SK-N-MC (cell line): ENCODE measurements around the gene TBC1D12.
"Not testable (repeated sequence)": the region's sequence is repeated elsewhere in the genome, so short reads cannot be mapped to it uniquely, and the experiment has no call there.

ENCODE experiments used
- DNase-seq: peaks from one replicate; pipeline ENCODE4 v3.0.0-alpha.2; 2011; ENCODE audit warnings: low read depth, low spot score
- H3K27ac ChIP-seq: fragments of 200-600 bp; sonication (generic); 2 replicates; pipeline ENCODE4 v1.5.1; 2016; ENCODE audit warnings: mixed run types
- H3K36me3 ChIP-seq: fragments of 200-600 bp; sonication (generic); 2 replicates; pipeline ENCODE4 v1.6.1; 2017; ENCODE audit warnings: antibody characterized with exemption, low read length, mixed read lengths; ENCODE audit not compliant: insufficient read depth
- H3K4me3 ChIP-seq: fragments of 200-600 bp; sonication (generic); 2 replicates; pipeline ENCODE4 v1.5.1; 2016
- H3K9ac ChIP-seq: fragments of 200-600 bp; sonication (generic); 2 replicates; pipeline ENCODE4 v1.8.0; 2017; ENCODE audit warnings: mixed run types, mixed read lengths; ENCODE audit not compliant: insufficient read length
- H3K9me3 ChIP-seq: fragments of 200-600 bp; sonication (generic); 2 replicates; pipeline ENCODE4 v1.6.1; 2017; ENCODE audit warnings: low read depth, mild to moderate bottlenecking, antibody characterized with exemption, low read length, moderate library complexity, mixed read lengths
- EZH2 ChIP-seq: fragments of 200-600 bp; sonication (generic); IDR thresholded peaks from one replicate; pipeline ENCODE4 v1.6.1; 2017; ENCODE audit warnings: antibody characterized with exemption
- FOXP2 ChIP-seq: optimal IDR thresholded peaks from 2 replicates; pipeline ENCODE3; 2011; ENCODE audit warnings: mild to moderate bottlenecking, moderate library complexity; ENCODE audit not compliant: insufficient read depth; ENCODE audit errors: extremely low read length, control extremely low read depth
- POLR2AphosphoS5 ChIP-seq: IDR thresholded peaks from 2 replicates; pipeline ENCODE4 v1.6.1; 2012; ENCODE audit warnings: mild to moderate bottlenecking, low read depth, low read length, borderline replicate concordance

Gene TBC1D12

DNA sequence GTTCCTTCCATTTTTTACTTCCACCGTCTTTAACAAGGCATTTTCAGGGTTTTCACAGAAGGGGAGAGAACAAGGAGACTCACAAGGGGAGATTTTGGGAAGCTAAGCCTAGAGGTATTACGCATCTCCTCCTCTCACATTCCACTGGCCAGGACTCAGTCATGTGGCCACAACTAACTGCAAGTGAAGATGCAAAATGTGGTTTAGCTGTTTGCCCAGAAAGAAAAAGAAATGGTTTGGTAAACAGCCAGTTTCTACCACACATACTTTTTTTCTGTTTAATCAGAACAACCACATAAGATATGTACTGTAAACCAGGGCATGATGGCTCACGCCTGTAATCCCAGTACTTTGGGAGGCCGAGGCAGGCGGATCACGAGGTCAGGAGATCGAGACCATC lies 121.8 kb downstream of the TBC1D12 start:
- DNase-seq = no peak
- no peak overlapping the region for H3K4me3 ChIP-seq
- H3K36me3 ChIP-seq = no peaks in the 10 kb centered on the region
- no peak overlapping the region for H3K9ac ChIP-seq
- no peak for TF ChIP-seq EZH2
- TF ChIP-seq POLR2AphosphoS5 = no peak
- TF ChIP-seq FOXP2 = no peak
- no peaks in the 10 kb centered on the region for H3K9me3 ChIP-seq
- no peak overlapping the region for H3K27ac ChIP-seq

DNA sequence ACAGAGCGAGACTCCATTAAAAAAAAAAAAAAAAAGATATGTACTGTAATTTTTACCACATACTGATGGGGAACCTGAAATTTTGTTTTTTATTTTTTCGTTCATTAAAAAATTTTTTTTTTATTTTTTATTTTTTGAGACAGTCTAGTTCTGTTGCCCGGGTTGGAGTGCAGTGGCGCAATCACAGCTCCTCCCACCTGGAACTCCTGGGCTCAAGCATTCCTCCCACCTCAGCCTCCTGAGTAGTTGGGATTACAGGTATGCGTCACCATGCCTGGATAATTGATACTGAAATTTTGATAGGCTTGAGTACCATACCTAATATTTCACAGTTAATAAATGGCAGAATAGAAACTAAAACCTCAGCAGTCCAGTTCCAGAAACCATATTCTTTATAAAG lies 122.4 kb downstream of the TBC1D12 start:
- TF ChIP-seq EZH2 = no peak
- no peak for TF ChIP-seq FOXP2
- TF ChIP-seq POLR2AphosphoS5 = no peak
- Histone ChIP-seq H3K27ac (no peak overlapping the region), H3K36me3 (no peaks in the 10 kb centered on the region)

DNA sequence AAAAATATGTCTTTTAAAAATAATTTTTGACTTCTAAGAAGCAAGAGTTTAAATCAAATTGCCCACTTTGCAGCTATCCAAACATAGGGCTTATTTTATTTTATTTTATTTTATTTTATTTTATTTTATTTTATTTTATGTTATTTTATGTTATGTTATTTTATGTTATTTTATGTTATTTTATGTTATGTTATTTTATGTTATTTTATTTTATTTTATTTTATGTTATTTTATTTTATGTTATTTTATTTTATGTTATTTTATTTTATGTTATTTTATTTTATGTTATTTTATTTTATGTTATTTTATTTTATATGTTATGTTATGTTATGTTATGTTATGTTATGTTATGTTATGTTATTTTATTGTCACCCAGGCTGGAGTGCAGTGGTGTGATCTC lies 129.2 kb downstream of the TBC1D12 start:
- H3K9ac ChIP-seq, H3K36me3 ChIP-seq, H3K9me3 ChIP-seq, DNase-seq, H3K4me3 ChIP-seq, H3K27ac ChIP-seq: not testable (repeated sequence)

More for the DNA sequence above, 122.4 kb downstream of the TBC1D12 start:
- H3K9me3 ChIP-seq = no peaks in the 10 kb centered on the region
- no peak for DNase-seq
- H3K4me3 ChIP-seq = no peak overlapping the region
- no peak overlapping the region for H3K9ac ChIP-seq

DNA sequence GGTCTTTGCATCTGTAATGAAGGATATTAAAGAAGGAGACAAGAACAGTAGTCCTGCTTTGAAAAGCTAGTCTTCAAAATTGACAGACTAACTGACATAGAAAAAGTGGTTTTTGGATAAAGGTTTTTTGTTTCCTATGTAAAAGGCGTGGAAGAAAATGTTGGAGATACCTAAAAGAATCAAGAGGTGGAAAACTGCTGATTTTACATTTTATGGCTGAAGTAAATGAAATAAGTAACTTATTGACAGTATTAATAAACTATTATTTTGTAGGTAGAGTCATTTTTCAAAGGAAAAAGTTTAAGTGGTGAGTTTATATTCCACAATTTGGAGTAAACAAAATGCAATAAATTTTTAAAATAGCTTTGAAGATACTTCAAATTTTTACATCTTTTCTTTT lies 130.7 kb downstream of the TBC1D12 start:
- Histone ChIP-seq H3K9me3 (no peaks in the 10 kb centered on the region), H3K4me3 (no peak overlapping the region), H3K9ac (no peak overlapping the region), H3K36me3 (no peaks in the 10 kb centered on the region), H3K27ac (no peak overlapping the region)
- DNase-seq = no peak
- no peak for TF ChIP-seq POLR2AphosphoS5
- no peak for TF ChIP-seq EZH2
- no peak for TF ChIP-seq FOXP2

DNA sequence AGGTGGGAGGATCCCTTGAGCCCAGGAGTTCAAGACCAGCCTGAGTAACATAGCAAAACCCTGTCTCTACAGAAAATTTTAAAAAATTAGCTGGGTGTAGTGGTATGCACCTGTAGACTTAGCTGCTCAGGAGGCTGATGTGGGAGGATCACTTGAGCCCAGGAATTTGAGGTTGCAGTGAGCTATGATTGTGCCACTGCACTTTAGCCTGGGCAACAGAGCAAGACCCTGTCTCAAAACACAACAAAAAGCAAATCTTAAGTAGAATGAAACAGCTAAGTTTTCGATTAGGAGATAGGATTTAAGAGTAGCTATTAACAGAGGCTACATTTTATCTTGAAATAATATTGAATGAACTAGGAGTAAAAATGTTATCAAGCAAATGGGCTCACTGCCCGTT lies 139.9 kb downstream of the TBC1D12 start:
- not testable (repeated sequence) for H3K9ac ChIP-seq, H3K36me3 ChIP-seq

DNA sequence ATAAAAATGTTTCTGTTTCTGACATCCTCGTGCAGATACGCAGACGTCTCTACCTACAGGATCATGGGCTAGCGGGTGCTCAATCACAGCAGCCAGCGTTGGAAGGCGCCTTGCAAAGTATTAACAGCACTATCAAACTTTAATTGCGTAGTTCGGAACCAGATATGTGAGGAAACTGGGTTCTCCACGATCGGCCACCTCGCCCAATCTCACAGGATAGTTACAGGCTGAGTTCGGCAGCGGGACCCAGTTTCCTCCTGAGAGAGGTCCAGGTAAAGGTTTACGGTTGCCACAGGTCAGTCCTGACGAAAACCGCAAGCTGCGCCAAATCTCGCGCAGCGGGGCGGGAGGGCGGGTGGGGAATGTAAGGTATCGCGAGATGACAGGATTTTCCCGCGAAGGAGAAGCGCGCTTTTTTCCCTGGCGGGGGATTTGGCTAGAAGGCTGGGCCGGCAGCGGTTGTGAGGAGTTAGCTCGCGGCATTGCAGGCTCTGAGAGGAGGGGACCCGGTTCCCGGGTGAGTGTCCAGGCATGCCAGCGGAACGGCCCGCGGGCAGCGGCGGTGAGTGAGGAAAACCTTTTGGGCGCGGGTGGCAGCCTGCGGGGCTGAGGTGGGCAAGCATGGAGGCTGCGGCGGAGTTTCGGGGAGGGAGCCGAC lies 143.2 kb downstream of the TBC1D12 start, which contains the start of gene HELLS:
HELLS (plus strand) TSS at position 398 of the 658 bp plus-strand sequence; CDS start at position 532, 134 bp downstream.
- Histone ChIP-seq H3K9ac (peak within 1 kb of the TSS; percentile 93), H3K4me3 (peak within 1 kb of the TSS; percentile 87), H3K27ac (peak within 1 kb of the TSS; percentile 42; the same call in 1 of the 2 replicates), H3K36me3 (peaks cover 13% of the 10 kb centered on the region), H3K9me3 (no peaks in the 10 kb centered on the region)
- peak; percentile 20 for DNase-seq
- TF ChIP-seq EZH2 (no peak), FOXP2 (no peak), POLR2AphosphoS5 (peak; percentile 72)

More for the DNA sequence above, 139.9 kb downstream of the TBC1D12 start:
- not testable (repeated sequence) for H3K9me3 ChIP-seq, H3K27ac ChIP-seq, H3K4me3 ChIP-seq, DNase-seq

DNA sequence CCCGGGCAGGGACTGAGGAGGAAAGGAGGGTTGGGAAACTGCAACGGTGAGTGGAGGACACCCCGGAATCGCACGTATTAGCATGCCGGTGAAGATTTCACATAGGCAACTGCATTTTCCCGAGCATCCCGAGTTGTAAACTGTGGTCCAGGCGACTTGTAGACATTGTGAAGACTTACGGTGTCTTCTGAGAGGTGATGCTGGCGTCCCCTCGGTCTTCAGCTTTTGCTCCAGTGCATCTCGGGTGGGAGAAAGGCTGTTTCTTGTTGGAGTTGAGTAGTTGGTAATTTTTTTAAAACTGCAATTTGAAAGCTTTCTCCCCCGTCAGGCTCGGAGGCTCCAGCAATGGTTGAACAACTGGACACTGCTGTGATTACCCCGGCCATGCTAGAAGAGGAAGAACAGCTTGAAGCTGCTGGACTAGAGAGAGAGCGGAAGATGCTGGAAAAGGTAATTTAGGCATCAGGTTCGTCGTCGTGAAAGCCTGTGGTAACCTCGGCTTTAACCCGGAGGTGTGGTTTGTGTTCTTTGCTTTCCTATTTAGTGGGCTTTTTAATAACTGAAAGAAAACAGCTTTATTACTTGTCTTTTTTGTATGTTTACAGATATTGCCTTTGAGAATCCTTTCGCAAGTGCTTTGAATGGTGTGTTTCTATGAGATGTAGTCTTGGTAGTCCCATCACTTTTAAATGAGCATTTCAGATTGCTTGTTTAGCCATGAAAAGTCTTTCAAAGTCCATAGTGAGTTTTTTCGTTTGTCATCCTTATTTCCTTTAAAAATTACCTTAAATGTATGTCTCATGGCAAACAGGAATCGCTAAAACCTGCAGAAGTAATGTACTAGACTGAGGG lies 143.9 kb downstream of the TBC1D12 start:
- H3K4me3 ChIP-seq = peak overlapping the region; percentile 87
- H3K27ac ChIP-seq = no peak overlapping the region
- H3K36me3 ChIP-seq = peaks cover 13% of the 10 kb centered on the region
- TF ChIP-seq EZH2 (no peak), POLR2AphosphoS5 (no peak), FOXP2 (no peak)
- peak overlapping the region; percentile 93 for H3K9ac ChIP-seq
- DNase-seq = no peak
- H3K9me3 ChIP-seq = no peaks in the 10 kb centered on the region

DNA sequence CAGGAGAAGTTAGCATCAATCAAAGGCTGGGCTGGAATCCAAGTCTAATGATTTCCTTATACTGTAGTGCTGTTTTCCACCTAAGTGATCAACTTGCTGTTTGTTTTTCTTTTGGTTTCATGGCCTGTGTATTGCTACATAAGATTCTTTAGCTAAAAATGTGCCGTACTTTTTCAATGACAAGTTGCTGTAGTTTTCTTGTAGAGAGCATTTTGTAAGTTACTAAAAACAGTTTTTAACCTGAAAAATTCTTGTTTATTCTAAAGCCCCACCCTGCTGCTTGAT lies 144.5 kb downstream of the TBC1D12 start:
- no peak for DNase-seq
- Histone ChIP-seq H3K36me3 (peaks cover 13% of the 10 kb centered on the region), H3K9ac (peak overlapping the region; percentile 93), H3K27ac (no peak overlapping the region), H3K4me3 (peak overlapping the region; percentile 87), H3K9me3 (no peaks in the 10 kb centered on the region)
- TF ChIP-seq POLR2AphosphoS5 (no peak), FOXP2 (no peak), EZH2 (no peak)

DNA sequence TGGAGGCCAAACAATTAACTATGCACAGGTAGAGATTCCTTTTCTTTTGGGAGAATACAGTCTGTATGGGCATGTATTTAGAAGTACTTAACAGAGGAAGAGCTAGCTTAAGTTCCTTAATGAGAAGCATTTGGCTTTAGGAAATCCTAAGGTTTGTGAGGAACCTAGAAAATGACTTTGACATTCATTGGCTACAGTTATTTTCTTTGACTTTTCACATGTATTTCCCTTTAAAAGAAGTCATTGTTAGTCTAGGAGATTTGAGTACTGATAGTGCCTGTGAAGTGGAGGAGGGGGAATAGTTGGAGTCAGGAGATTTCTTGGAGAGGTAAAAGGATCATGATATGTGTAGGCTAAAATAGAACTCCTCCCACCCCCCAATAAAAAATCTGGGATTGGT lies 146.9 kb downstream of the TBC1D12 start:
- Histone ChIP-seq H3K27ac (no peak overlapping the region), H3K36me3 (peaks cover 25% of the 10 kb centered on the region)
- no peak for DNase-seq

DNA sequence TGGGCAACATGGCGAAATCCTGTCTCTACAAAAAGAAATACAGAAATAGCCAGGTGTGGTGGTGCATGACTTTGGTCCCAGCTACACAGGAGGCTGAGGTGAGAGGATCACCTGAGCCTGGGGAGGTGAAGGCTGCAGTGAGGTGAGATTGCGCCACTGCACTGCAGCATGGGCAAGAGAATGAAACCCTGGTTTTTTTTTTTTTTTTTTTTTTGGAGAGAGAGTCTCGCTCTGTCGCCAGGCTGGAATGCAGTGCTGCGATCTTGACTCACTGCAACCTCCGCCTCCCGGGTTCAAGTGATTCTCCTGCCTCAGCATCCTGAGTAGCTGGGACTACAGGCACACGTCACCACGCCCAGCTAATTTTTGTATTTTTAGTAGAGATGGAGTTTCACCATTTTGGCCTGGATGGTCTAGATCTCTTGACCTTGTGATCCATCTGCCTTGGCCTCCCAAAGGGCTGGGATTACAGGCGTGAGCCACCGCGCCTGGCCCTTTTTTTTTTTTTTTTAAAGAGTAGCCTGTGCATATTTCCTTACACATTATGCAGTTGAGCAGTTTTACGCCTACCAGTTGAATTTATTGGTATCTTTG lies 165.5 kb downstream of the TBC1D12 start:
- peaks cover 30% of the 10 kb centered on the region for H3K36me3 ChIP-seq

More for the DNA sequence above, 146.9 kb downstream of the TBC1D12 start:
- H3K9me3 ChIP-seq = no peaks in the 10 kb centered on the region
- no peak overlapping the region for H3K9ac ChIP-seq
- no peak for TF ChIP-seq POLR2AphosphoS5
- TF ChIP-seq EZH2 = no peak
- TF ChIP-seq FOXP2 = no peak
- no peak overlapping the region for H3K4me3 ChIP-seq

More for the DNA sequence above, 165.5 kb downstream of the TBC1D12 start:
- not testable (repeated sequence) for H3K9ac ChIP-seq, H3K27ac ChIP-seq, DNase-seq, H3K4me3 ChIP-seq, H3K9me3 ChIP-seq
